Smooth muscle cell of the brain vasculature (primary cell): Measurements from ENCODE around the gene HPS4.

ENCODE experiments used
- DNase-seq: peaks from one replicate; pipeline ENCODE4 v3.0.0-alpha.2; 2012; ENCODE audit warnings: low read depth, low spot score

The HPS4 gene

GRCh38 chr22:26499188-26499703 is 15.7 kb upstream of the HPS4 start:
- no peak for DNase-seq

- DNase-seq = no peak
Measured at GRCh38 chr22:26496456-26496855, 12.9 kb upstream of the HPS4 start.

GRCh38 chr22:26494506-26494905 is 10.9 kb upstream of the HPS4 start:
- DNase-seq = no peak

GRCh38 chr22:26492220-26492619 is 8.6 kb upstream of the HPS4 start:
- DNase-seq = no peak

- DNase-seq = no peak
Measured at GRCh38 chr22:26489447-26490036, 6.0 kb upstream of the HPS4 start.

GRCh38 chr22:26487996-26488395 is 4.4 kb upstream of the HPS4 start:
- DNase-seq = no peak

GRCh38 chr22:26486394-26486793 is 2.8 kb upstream of the HPS4 start:
- no peak for DNase-seq

- no peak for DNase-seq
Measured at GRCh38 chr22:26485806-26486390, 2.3 kb upstream of the HPS4 start.

GRCh38 chr22:26485013-26485412 is 1.4 kb upstream of the HPS4 start:
- no peak for DNase-seq

GRCh38 chr22:26484360-26484706 is 750 bp upstream of the HPS4 start:
- DNase-seq = no peak

GRCh38 chr22:26483043-26483438 is 542 bp downstream of the HPS4 start:
- no peak for DNase-seq

- DNase-seq = no peak
Measured at GRCh38 chr22:26482161-26482560, 1.4 kb downstream of the HPS4 start.

- DNase-seq = no peak
Measured at GRCh38 chr22:26481694-26482093, 1.9 kb downstream of the HPS4 start.

GRCh38 chr22:26481112-26481693 is 2.4 kb downstream of the HPS4 start:
- no peak for DNase-seq

GRCh38 chr22:26480611-26480932 is 3.0 kb downstream of the HPS4 start:
- no peak for DNase-seq

- DNase-seq = no peak
Measured at GRCh38 chr22:26479792-26480610, 3.6 kb downstream of the HPS4 start.

- no peak for DNase-seq
Measured at GRCh38 chr22:26479043-26479791, 4.4 kb downstream of the HPS4 start.

- no peak for DNase-seq
Measured at GRCh38 chr22:26477341-26477731, 6.2 kb downstream of the HPS4 start.

GRCh38 chr22:26476705-26477340 is 6.8 kb downstream of the HPS4 start:
- DNase-seq = no peak

GRCh38 chr22:26474682-26475081 is 8.9 kb downstream of the HPS4 start:
- no peak for DNase-seq

- DNase-seq = peak; percentile 2
Measured at GRCh38 chr22:26471522-26471921, 12.1 kb downstream of the HPS4 start.
